ENCODE data around the gene MAPK8IP1.
"Not testable (repeated sequence)": the region's sequence is repeated elsewhere in the genome, so short reads cannot be mapped to it uniquely, and the experiment has no call there.

Gene MAPK8IP1

DNA sequence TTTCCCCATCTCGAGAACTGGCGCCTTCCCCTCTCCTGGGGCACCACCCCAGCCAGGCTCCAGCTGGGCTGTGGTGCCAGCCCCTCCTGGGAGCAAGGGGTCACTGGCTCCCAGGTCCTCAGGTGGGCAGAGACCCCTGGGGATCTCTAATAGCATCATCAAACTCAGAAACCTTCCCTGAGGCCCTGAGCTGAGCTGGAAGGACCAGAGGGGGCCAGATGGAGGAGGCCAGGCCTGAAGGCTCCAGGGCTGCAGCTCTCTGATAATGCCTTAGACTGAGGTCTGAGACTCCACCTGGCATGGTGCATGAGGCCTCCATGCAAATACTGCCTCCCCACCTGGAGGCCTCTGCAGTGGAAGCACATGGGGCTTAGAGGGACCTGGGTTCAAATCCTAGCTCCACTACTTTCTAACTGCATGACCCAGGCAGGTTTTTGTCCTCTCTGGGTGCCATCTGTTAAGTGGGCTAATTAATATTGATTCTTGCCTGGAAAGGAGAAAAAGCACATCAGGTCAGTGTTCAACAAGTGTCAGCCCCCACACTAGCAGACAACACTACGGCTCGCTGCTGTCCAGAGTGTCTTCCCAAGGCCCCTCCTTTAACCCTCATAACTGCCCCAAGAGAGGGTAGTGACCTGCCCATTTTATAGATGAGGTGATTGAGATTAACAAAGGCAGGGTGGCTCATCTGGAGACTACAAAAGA is 1.5 kb downstream of the MAPK8IP1 start:
- no peak for DNase-seq (ENCODE audit: low read depth, low spot score)
- H3K4me3 ChIP-seq (ENCODE audit: low read length): no peak overlapping the region

DNA sequence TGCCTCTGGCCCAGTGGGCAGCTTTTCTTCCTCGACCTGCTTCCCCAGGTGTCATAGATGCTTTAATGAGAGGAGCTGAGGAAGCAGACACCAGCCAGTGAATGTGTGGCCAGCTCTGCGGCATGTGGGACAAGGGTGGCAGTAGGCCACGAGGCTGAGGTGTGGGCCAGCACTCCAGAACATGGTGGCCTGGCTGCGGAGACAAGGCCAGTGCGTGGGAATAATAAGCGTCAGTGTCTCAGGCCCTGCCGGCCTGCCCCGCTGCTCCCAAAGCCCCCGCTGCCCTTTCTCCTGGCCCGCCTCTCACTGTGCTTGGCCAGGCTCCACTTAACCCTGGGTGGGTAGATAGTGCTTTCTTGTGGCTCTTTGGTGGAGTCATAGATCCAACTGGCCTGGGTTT is 2.1 kb downstream of the MAPK8IP1 start:
- no peak overlapping the region for H3K4me3 ChIP-seq (ENCODE audit: low read length)
- DNase-seq (ENCODE audit: low read depth, low spot score): no peak

DNA sequence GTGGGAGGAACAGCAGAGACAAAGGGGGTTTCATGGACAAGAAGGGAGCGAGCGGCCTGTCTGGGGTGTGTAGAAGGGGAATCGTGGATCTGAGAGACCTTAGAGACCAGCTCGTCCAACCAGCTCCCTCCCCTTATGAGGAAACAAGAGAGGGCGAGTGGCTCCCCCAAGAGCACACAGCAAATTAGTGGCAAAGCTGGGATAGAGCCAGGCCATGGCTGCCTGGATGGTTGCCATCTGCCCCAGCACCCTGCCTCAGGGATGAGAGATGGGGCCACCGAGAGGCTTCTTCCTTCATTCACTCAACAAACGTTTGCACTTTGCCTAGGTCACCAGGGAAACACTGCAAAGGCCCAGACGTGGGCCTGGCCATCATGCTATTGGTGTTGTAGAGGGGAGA is 4.1 kb downstream of the MAPK8IP1 start:
- H3K4me3 ChIP-seq (ENCODE audit: low read length): no peak overlapping the region
- DNase-seq (ENCODE audit: low read depth, low spot score): no peak

- DNase-seq (ENCODE audit: low read depth, low spot score): no peak
- no peak overlapping the region for H3K4me3 ChIP-seq (ENCODE audit: low read length)
Measured at GRCh38 chr11:45889966-45890365, 4.5 kb downstream of the MAPK8IP1 start.

GRCh38 chr11:45890886-45891550 is 5.6 kb downstream of the MAPK8IP1 start:
- DNase-seq (ENCODE audit: low read depth, low spot score): no peak
- no peak overlapping the region for H3K4me3 ChIP-seq (ENCODE audit: low read length)

DNA sequence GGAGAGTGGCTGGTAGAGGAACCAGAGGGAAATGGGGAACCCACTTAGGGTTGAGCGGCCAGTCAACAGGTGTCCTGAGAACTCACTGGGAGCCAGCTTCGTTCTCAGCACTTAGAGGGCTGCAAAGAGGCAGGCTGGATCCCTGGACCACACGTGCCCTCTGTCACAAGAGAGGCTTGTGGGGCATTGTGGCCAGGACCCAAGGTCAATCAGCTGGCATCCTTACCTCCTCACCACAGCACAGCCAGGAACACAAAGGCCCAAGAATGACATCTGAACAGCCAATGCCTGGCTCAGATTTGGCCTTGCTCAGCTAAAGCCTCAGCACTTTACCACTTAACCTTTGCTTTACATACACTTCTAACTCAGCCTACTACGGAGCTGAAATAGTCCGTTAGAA is 7.4 kb downstream of the MAPK8IP1 start:
- no peak overlapping the region for H3K4me3 ChIP-seq (ENCODE audit: low read length)
- no peak for DNase-seq (ENCODE audit: low read depth, low spot score)

- H3K4me3 ChIP-seq (ENCODE audit: low read length): no peak overlapping the region
- no peak for DNase-seq (ENCODE audit: low read depth, low spot score)
Measured at GRCh38 chr11:45894555-45895247, 9.2 kb downstream of the MAPK8IP1 start.

DNA sequence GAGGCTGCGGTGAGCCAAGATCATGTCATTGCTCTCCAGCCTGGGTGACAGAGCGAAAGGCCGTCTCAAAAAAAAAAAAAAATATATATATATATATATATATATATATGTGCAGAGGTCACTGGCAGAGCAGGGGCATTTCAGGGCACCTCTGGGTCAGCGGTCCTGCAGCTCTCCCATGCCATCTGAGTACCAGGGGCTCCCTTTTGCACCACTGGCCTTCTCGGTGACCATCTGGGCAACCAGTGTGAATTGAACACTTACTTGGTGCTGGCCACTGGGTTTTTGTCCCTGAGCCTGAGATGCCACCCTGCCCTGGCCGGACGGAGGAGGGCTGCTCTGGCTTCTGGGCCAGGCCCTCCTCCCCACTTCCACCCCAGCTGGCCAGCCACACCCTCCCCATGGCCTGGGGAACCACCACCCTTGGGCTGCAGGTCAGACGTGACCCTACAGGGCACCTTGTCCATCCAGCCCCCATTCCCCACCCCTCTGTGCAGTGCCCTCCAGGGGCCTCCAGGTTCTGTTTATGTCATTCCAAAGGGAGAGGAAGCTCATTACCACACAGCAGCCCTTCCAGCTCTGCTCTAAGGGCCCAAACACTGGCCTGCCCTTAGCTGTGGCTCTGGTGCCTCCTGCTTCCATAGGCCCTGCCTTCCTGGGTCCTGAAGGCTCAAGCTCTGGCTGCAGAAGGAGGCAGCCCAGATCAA is 10.3 kb downstream of the MAPK8IP1 start:
- H3K4me3 ChIP-seq (ENCODE audit: low read length): no peak overlapping the region
- no peak for DNase-seq (ENCODE audit: low read depth, low spot score)

- no peak for DNase-seq (ENCODE audit: low read depth, low spot score)
- H3K4me3 ChIP-seq (ENCODE audit: low read length): no peak overlapping the region
Measured at GRCh38 chr11:45896422-45896984, 11.1 kb downstream of the MAPK8IP1 start.

GRCh38 chr11:45897556-45897955 is 12.1 kb downstream of the MAPK8IP1 start:
- DNase-seq (ENCODE audit: low read depth, low spot score): no peak
- H3K4me3 ChIP-seq (ENCODE audit: low read length): no peak overlapping the region

GRCh38 chr11:45899086-45899447 is 13.6 kb downstream of the MAPK8IP1 start:
- H3K4me3 ChIP-seq (ENCODE audit: low read length): no peak overlapping the region
- no peak for DNase-seq (ENCODE audit: low read depth, low spot score)

DNA sequence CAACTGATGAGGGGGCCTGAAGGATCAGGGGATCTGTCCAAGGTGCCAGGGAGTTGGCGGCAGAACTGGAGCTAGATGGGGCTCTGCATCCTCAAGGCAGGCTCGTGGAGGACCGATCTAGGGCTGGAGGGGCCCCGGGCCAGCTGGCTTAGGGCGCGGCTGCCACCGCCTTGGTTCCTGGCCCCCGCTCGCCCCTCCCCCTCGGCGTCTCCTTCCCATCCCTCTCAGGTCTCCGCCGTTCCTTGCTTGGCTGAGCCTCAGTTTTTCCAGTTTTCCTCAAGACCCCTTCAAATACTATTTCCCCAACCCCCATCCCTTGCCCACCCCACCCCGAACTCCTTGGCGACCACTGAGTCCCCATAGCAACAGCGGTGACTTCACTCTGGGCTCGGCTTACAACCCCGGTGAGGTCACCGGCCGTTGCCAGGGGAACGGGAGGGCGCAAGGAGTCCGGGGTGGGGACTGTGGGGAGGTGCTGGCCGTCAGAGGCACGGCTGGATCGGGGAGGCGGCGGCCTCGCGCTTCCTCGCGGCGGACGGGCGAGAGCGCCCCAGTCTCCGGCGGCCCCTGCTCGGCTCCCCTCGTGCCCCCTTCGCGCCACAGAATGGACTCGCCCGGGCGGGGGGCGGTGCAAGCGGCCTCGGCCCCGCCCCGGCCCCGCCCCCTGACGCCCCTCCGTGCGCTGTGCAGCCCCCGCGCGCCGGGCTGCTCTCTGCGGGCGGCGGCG is 14.2 kb downstream of the MAPK8IP1 start:
- DNase-seq (ENCODE audit: low read depth, low spot score): peak; percentile 53
- H3K4me3 ChIP-seq (ENCODE audit: low read length): peak overlapping the region; percentile 42

- DNase-seq (ENCODE audit: low read depth, low spot score); H3K4me3 ChIP-seq (ENCODE audit: low read length): not testable (repeated sequence)
Measured at GRCh38 chr11:45900175-45900800, 14.8 kb downstream of the MAPK8IP1 start.

- no peak overlapping the region for H3K4me3 ChIP-seq (ENCODE audit: low read length)
- DNase-seq (ENCODE audit: low read depth, low spot score): no peak
Measured at GRCh38 chr11:45900916-45901617, 15.6 kb downstream of the MAPK8IP1 start.

GRCh38 chr11:45901626-45902025 is 16.2 kb downstream of the MAPK8IP1 start:
- no peak for DNase-seq (ENCODE audit: low read depth, low spot score)
- H3K4me3 ChIP-seq (ENCODE audit: low read length): no peak overlapping the region

DNA sequence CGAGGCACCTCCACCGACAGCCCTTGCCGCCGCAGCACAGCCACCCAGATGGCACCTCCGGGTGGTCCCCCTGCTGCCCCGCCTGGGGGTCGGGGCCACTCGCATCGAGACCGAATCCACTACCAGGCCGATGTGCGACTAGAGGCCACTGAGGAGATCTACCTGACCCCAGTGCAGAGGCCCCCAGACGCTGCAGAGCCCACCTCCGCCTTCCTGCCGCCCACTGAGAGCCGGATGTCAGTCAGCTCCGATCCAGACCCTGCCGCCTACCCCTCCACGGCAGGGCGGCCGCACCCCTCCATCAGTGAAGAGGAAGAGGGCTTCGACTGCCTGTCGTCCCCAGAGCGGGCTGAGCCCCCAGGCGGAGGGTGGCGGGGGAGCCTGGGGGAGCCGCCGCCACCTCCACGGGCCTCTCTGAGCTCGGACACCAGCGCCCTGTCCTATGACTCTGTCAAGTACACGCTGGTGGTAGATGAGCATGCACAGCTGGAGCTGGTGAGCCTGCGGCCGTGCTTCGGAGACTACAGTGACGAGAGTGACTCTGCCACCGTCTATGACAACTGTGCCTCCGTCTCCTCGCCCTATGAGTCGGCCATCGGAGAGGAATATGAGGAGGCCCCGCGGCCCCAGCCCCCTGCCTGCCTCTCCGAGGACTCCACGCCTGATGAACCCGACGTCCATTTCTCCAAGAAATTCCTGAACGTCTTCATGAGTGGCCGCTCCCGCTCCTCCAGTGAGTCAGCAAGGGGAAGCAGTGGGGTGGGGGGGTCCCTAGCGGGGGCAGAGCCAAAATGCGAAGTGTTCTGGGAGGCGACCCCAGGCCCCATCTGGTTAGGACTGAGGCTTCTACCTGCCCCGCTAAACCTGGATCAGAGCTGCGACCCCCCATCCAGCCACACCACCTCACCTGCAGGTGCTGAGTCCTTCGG is 17.3 kb downstream of the MAPK8IP1 start:
- no peak overlapping the region for H3K4me3 ChIP-seq (ENCODE audit: low read length)
- DNase-seq (ENCODE audit: low read depth, low spot score): no peak

Measured in Jurkat, Clone E6-1 (cell line).